CD14-positive monocyte (primary cell): ENCODE measurements around the gene IFNA14. TPM values are rescaled to one million over a fixed set of nuclear protein-coding genes. Genes with fewer than 3 reads are reported as not detected.
A peak's percentile ranks its signal among the peaks of the same experiment; 100 is the strongest.
"Not testable (repeated sequence)": the region's sequence is repeated elsewhere in the genome, so short reads cannot be mapped to it uniquely, and the experiment has no call there.

Experiments
- DNase-seq, 3 donors: peaks; one replicate each; pipeline ENCODE4 v3.0.0-alpha.2; 2011 to 2022
- H2AFZ ChIP-seq: 2 replicates; pipeline ENCODE4 v1.6.0; 2012; ENCODE audit warnings: mild to moderate bottlenecking, low read depth, low read length, inconsistent platforms; ENCODE audit not compliant: insufficient read depth, poor library complexity, severe bottlenecking
- H3K27ac ChIP-seq, 2 donors: 1 replicate in 1 of 2; 2 replicates in 1 of 2; pipeline ENCODE4 v1.5.1; 2012 to 2013; ENCODE audit warnings: low read length in 2 of 2, control low read depth in 1 of 2, inconsistent platforms in 1 of 2, low read depth in 1 of 2, mild to moderate bottlenecking in 1 of 2
- H3K27me3 ChIP-seq, 2 donors: one replicate each; pipeline versions ENCODE4 v1.6.0 to v1.6.1; 2011 to 2013; ENCODE audit warnings: low read length in 2 of 2; ENCODE audit not compliant: control insufficient read depth in 2 of 2, insufficient read depth in 2 of 2
- H3K36me3 ChIP-seq, 2 donors: replicated peaks in 1 of 2; 1 replicate in 1 of 2; 2 replicates in 1 of 2; pipeline versions ENCODE4 v1.5.1 to v1.6.1; 2012 to 2013; ENCODE audit warnings: low read length in 2 of 2, control low read depth in 1 of 2, inconsistent platforms in 1 of 2, mild to moderate bottlenecking in 1 of 2; ENCODE audit not compliant: insufficient read depth in 2 of 2, control insufficient read depth in 1 of 2
- H3K4me1 ChIP-seq, 2 donors: 1 replicate in 1 of 2; 2 replicates in 1 of 2; pipeline versions ENCODE4 v1.5.1 to v1.6.1; 2012 to 2013; ENCODE audit warnings: low read length in 2 of 2, control low read depth in 1 of 2, inconsistent platforms in 1 of 2, mild to moderate bottlenecking in 1 of 2, moderate library complexity in 1 of 2; ENCODE audit not compliant: insufficient read depth in 2 of 2, control insufficient read depth in 1 of 2
- H3K4me2 ChIP-seq: replicated peaks from 2 replicates; pipeline ENCODE3; 2012; ENCODE audit warnings: low read length, moderate library complexity, mild to moderate bottlenecking; ENCODE audit not compliant: poor library complexity, severe bottlenecking; ENCODE audit errors: extremely low read depth
- H3K4me3 ChIP-seq, 3 experiments: fragments of 200-600 bp in 1 of 3; sonication (generic) in 1 of 3; replicated peaks in 1 of 3; 1 replicate in 2 of 3; 2 replicates in 1 of 3; pipeline ENCODE4 v1.5.1; 2011 to 2013; ENCODE audit warnings: low read length in 3 of 3, mild to moderate bottlenecking in 3 of 3, control low read depth in 2 of 3, low read depth in 2 of 3, inconsistent platforms in 1 of 3, moderate library complexity in 1 of 3
- H3K79me2 ChIP-seq: 2 replicates; pipeline ENCODE4 v1.6.0; 2012; ENCODE audit warnings: mild to moderate bottlenecking, control low read depth, inconsistent platforms, low read length, moderate library complexity; ENCODE audit not compliant: insufficient read depth
- H3K9ac ChIP-seq: 2 replicates; pipeline ENCODE4 v1.6.0; 2017; ENCODE audit warnings: low read length, mild to moderate bottlenecking; ENCODE audit not compliant: insufficient read depth, poor library complexity, severe bottlenecking
- H3K9me3 ChIP-seq, 2 donors: replicated peaks in 1 of 2; 1 replicate in 1 of 2; 2 replicates in 1 of 2; pipeline versions ENCODE4 v1.5.1 to v1.6.1; 2012 to 2013; ENCODE audit warnings: low read length in 2 of 2, control low read depth in 1 of 2; ENCODE audit not compliant: control insufficient read depth in 1 of 2, insufficient read depth in 1 of 2
- H4K20me1 ChIP-seq: 2 replicates; pipeline ENCODE4 v1.6.0; 2012; ENCODE audit warnings: mild to moderate bottlenecking, low read length, control low read depth, moderate library complexity; ENCODE audit not compliant: insufficient read depth
- H3K27ac Mint-ChIP-seq, 7 donors: one replicate each; pipeline ENCODE4 v1.8.0; 2020; ENCODE audit warnings: mild to moderate bottlenecking in 7 of 7, mixed read lengths in 7 of 7, moderate library complexity in 6 of 7, inconsistent platforms in 2 of 7
- H3K27me3 Mint-ChIP-seq, 3 donors: one replicate each; pipeline ENCODE4 v1.8.0; 2021 to 2022; ENCODE audit warnings: low read depth in 3 of 3, mild to moderate bottlenecking in 3 of 3, mixed read lengths in 3 of 3, moderate library complexity in 3 of 3, inconsistent platforms in 1 of 3
- H3K36me3 Mint-ChIP-seq, 2 donors: one replicate each; pipeline ENCODE4 v1.8.0; 2020; ENCODE audit warnings: mixed read lengths in 2 of 2, inconsistent platforms in 1 of 2, mild to moderate bottlenecking in 1 of 2
- H3K4me1 Mint-ChIP-seq: one replicate; pipeline ENCODE4 v1.8.0; 2020; ENCODE audit warnings: mild to moderate bottlenecking, mixed read lengths
- H3K4me3 Mint-ChIP-seq, 2 donors: one replicate each; pipeline ENCODE4 v1.8.0; 2020; ENCODE audit warnings: mild to moderate bottlenecking in 2 of 2, mixed read lengths in 2 of 2, moderate library complexity in 1 of 2
- H3K9me3 Mint-ChIP-seq, 7 donors: one replicate each; pipeline ENCODE4 v1.8.0; 2020 to 2022; ENCODE audit warnings: mixed read lengths in 7 of 7, mild to moderate bottlenecking in 6 of 7, moderate library complexity in 6 of 7, inconsistent platforms in 2 of 7
- WGBS: methylation state at CpG from one replicate; pipeline ENCODE4 v1.1.5; 2013; ENCODE audit warnings: missing lambda C conversion rate; ENCODE audit not compliant: insufficient coverage; 5-methylcytosine and 5-hydroxymethylcytosine counted together
- intact Hi-C, 2 donors: fragments of 100-400 bp; cut with micrococcal nuclease; formaldehyde crosslinking; loops; one replicate each; pipeline versions ENCODE4 v1.15.0 to v1.15.1; 2023
- polyA plus RNA-seq, 3 donors: library from polyadenylated mRNA; depleted of rRNA in 1 of 3; unstranded in 2 of 3; stranded (reverse) in 1 of 3; fragments of 300-500 nt in 2 of 3; fragments of >200 nt in 1 of 3; fragmentation: Illumina TruSeq in 2 of 3; gene quantifications; 1 replicate in 2 of 3; 2 replicates in 1 of 3; pipeline ENCODE4 v1.2.3, GENCODE V29; 2012 to 2021
- TF ChIP-seq, protein P1 (sequence below): fragments of 200-600 bp; IDR thresholded peaks from one replicate; pipeline ENCODE4 v1.8.0; 2022; ENCODE audit warnings: antibody characterized with exemption, mild to moderate bottlenecking

IFNA14 gene
- polyA plus RNA-seq, 3 donors, result not detected

DNA sequence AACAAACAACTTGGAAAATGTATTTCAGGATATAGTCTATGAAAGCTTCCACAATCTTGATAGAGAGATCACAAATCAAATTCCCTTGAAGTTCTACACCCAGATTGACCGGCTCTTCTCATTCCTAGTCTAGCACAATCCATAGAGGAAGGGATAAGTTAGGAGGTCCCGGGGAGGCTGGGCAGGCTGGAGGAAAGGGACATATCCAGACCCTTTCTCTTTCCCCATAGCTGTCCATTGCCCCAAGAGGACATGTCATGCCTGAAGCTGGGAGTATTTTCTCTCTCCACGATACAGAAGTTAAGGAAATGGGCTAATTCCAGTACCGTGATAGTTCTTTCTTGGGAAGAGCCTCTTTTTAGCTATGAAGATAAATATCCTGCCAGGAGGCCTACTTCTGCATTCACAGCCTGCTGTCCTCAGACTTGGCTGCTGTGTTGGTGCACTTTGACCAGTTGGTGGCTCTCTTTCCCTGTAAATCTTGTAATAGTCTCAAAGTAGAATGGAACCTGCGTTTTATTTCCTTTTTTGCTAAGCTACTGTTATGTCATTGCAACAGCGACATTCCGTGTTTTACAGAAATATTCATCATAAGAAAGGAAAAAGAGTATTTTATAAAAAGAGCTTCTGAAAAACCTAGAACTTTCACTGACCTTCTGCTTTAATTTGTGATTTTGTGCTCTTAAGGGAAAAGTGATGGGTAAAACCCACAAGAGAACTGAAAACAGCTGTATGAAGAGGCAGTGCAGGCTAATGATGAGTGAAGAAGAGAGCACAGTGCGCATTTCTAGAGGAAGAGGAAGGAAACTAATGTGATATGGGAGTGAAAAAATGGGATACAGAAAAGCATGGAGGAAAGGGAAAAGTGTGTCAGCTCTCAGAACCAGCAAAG is 4.1 kb downstream of the IFNA14 start:
- H3K9me3 ChIP-seq, H3K36me3 ChIP-seq, H3K27ac ChIP-seq, H4K20me1 ChIP-seq, H3K9me3 Mint-ChIP-seq, H3K79me2 ChIP-seq, H3K36me3 Mint-ChIP-seq, H2AFZ ChIP-seq, H3K4me3 ChIP-seq, intact Hi-C loops, H3K4me2 ChIP-seq, H3K9ac ChIP-seq: not testable (repeated sequence)
- 0% methylated on average over 1 of the region's 8 CpGs for WGBS
- Mint-ChIP-seq H3K27ac (peak overlapping the region in 1 of 7 donors; percentile 4), H3K27me3 (peaks cover 12 to 22% (median 18%) of the 10 kb centered on the region in 3 donors), H3K4me3 (peak overlapping the region in 1 of 2 donors; percentile 61), H3K4me1 (peaks cover 18% of the 10 kb centered on the region)
- Histone ChIP-seq H3K27me3 (peaks cover 3 to 12% of the 10 kb centered on the region in 2 donors), H3K4me1 (peaks cover 16 to 19% of the 10 kb centered on the region in 2 donors)
- peak; percentile 50 to 72 (median 65) for DNase-seq
- TF ChIP-seq, protein P1, sequence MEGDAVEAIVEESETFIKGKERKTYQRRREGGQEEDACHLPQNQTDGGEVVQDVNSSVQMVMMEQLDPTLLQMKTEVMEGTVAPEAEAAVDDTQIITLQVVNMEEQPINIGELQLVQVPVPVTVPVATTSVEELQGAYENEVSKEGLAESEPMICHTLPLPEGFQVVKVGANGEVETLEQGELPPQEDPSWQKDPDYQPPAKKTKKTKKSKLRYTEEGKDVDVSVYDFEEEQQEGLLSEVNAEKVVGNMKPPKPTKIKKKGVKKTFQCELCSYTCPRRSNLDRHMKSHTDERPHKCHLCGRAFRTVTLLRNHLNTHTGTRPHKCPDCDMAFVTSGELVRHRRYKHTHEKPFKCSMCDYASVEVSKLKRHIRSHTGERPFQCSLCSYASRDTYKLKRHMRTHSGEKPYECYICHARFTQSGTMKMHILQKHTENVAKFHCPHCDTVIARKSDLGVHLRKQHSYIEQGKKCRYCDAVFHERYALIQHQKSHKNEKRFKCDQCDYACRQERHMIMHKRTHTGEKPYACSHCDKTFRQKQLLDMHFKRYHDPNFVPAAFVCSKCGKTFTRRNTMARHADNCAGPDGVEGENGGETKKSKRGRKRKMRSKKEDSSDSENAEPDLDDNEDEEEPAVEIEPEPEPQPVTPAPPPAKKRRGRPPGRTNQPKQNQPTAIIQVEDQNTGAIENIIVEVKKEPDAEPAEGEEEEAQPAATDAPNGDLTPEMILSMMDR, result peak; percentile 75

DNA sequence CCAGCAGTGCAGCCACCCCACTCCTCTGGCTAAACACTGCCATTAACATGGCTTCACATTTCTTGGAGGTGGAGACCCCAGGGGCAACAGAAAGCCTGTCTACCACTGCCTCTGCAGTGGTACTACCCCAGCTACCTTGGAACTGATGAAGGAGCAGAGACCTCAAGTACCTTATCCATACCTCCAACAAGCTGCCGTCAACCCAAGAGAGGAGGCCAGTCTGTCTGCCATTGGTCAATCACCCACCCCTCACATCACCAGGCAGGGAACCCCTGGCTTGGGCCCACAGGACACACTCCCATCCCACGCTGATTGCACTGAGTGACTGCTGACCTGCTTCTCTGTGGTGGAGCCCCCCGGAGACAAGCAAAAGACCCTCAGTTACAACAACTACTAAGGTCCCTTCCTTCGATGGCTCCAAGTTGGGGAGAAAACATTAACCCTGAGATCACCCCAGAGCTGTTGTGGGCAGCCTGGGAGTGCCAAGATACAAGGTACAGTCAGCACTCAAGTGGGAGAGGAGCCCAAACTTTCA is 5.6 kb downstream of the IFNA14 start:
- Histone ChIP-seq H3K27me3 (peaks cover 3 to 12% of the 10 kb centered on the region in 2 donors), H3K9ac (no peak overlapping the region), H3K4me3 (no peak overlapping the region), H3K4me2 (no peak overlapping the region), H3K9me3 (no peaks in the 10 kb centered on the region), H3K36me3 (no peaks in the 10 kb centered on the region), H3K4me1 (peaks cover 3 to 5% of the 10 kb centered on the region in 2 donors), H4K20me1 (no peaks in the 10 kb centered on the region), H2AFZ (no peak overlapping the region), H3K27ac (no peak overlapping the region), H3K79me2 (no peaks in the 10 kb centered on the region)
- no peaks in the 10 kb centered on the region for H3K36me3 Mint-ChIP-seq
- no peaks in the 10 kb centered on the region for H3K9me3 Mint-ChIP-seq
- 100% methylated on average over 3 of the region's 4 CpGs for WGBS
- TF ChIP-seq, protein P1, result no peak
- peaks cover 12 to 22% (median 18%) of the 10 kb centered on the region in 3 donors for H3K27me3 Mint-ChIP-seq
- intact Hi-C loops, result no loop called here
- H3K4me1 Mint-ChIP-seq, result peaks cover 6% of the 10 kb centered on the region
- no peak for DNase-seq
- H3K4me3 Mint-ChIP-seq, result no peak overlapping the region
- H3K27ac Mint-ChIP-seq, result no peak overlapping the region
